ENCODE results near the gene ALPP. TPM values are rescaled to one million over a fixed set of nuclear protein-coding genes. Genes with fewer than 3 reads are reported as not detected.
"Not testable (repeated sequence)": the region's sequence is repeated elsewhere in the genome, so short reads cannot be mapped to it uniquely, and the experiment has no call there.

Gene ALPP
- total RNA-seq, 1 donor from 2014 or later: not detected

GRCh38 chr2:232393556-232393955 lies 15.0 kb downstream of the ALPP start:
- no peak for DNase-seq (ENCODE audit: low spot score)
- intact Hi-C loops (cut with DNase I): no loop called here
- ATAC-seq: no peak

- ATAC-seq; intact Hi-C loops (cut with DNase I); DNase-seq (ENCODE audit: low spot score): not testable (repeated sequence)
Measured at GRCh38 chr2:232394431-232394830, 15.9 kb downstream of the ALPP start.

GRCh38 chr2:232395586-232395985 lies 17.0 kb downstream of the ALPP start:
- no peak for DNase-seq (ENCODE audit: low spot score)
- ATAC-seq: no peak
- intact Hi-C loops (cut with DNase I): no loop called here

GRCh38 chr2:232396683-232397082 lies 18.1 kb downstream of the ALPP start:
- no peak for DNase-seq (ENCODE audit: low spot score)
- intact Hi-C loops (cut with DNase I): no loop called here
- no peak for ATAC-seq

- intact Hi-C loops (cut with DNase I): no loop called here
- ATAC-seq (no peak), DNase-seq (ENCODE audit: low spot score) (peak; percentile 8)
Measured at GRCh38 chr2:232398293-232399034, 19.9 kb downstream of the ALPP start.

GRCh38 chr2:232400256-232401015 lies 21.9 kb downstream of the ALPP start:
- no peak for ATAC-seq
- peak; percentile 1 for DNase-seq (ENCODE audit: low spot score)
- intact Hi-C loops (cut with DNase I): no loop called here

- ATAC-seq: no peak
- DNase-seq (ENCODE audit: low spot score): peak; percentile 35
- intact Hi-C loops (cut with DNase I): no loop called here
Measured at GRCh38 chr2:232402518-232402917, 24.0 kb downstream of the ALPP start.

GRCh38 chr2:232405943-232406510 lies 27.5 kb downstream of the ALPP start:
- ATAC-seq (no peak), DNase-seq (ENCODE audit: low spot score) (no peak)
- intact Hi-C loops (cut with DNase I): no loop called here

- ATAC-seq (no peak), DNase-seq (ENCODE audit: low spot score) (no peak)
- intact Hi-C loops (cut with DNase I): no loop called here
Measured at GRCh38 chr2:232406556-232407310, 28.2 kb downstream of the ALPP start, which contains the start of gene ALPG. Gene ALPG, plus strand, starts transcription at chr2:232406844. Its CDS starts 51 bp downstream, at chr2:232406895.

- intact Hi-C loops (cut with DNase I); ATAC-seq; DNase-seq (ENCODE audit: low spot score): not testable (repeated sequence)
Measured at GRCh38 chr2:232407428-232408150, 29.0 kb downstream of the ALPP start.

- ATAC-seq; intact Hi-C loops (cut with DNase I); DNase-seq (ENCODE audit: low spot score): not testable (repeated sequence)
Measured at GRCh38 chr2:232408269-232408668, 29.7 kb downstream of the ALPP start.

- not testable (repeated sequence) for ATAC-seq
Measured at GRCh38 chr2:232409617-232410016, 31.1 kb downstream of the ALPP start.

GRCh38 chr2:232410238-232410900 lies 31.8 kb downstream of the ALPP start:
- ATAC-seq (no peak), DNase-seq (ENCODE audit: low spot score) (no peak)
- intact Hi-C loops (cut with DNase I): loop anchor here (5.0 kb wide), 1 partner anchor 727 kb away; no protein-coding TSS in a partner anchor

More at GRCh38 chr2:232409617-232410016, 31.1 kb downstream of the ALPP start:
- not testable (repeated sequence) for DNase-seq (ENCODE audit: low spot score)
- intact Hi-C loops (cut with DNase I): loop anchor here (5.0 kb wide), 1 partner anchor 728 kb away; no protein-coding TSS in a partner anchor

GRCh38 chr2:232411901-232412629 lies 33.5 kb downstream of the ALPP start:
- DNase-seq (ENCODE audit: low spot score) (no peak), ATAC-seq (no peak)
- intact Hi-C loops (cut with DNase I): loop anchor here (5.0 kb wide), 1 partner anchor 725 kb away; no protein-coding TSS in a partner anchor

- intact Hi-C loops (cut with DNase I): loop anchor here (5.0 kb wide), 1 partner anchor 724 kb away; no protein-coding TSS in a partner anchor
- ATAC-seq (no peak), DNase-seq (ENCODE audit: low spot score) (no peak)
Measured at GRCh38 chr2:232412986-232413385, 34.4 kb downstream of the ALPP start.

GRCh38 chr2:232415138-232415690 lies 36.7 kb downstream of the ALPP start:
- DNase-seq (ENCODE audit: low spot score) (peak; percentile 46), ATAC-seq (no peak)
- intact Hi-C loops (cut with DNase I): no loop called here
